Activated naive CD4-positive, alpha-beta T cell treated with anti-CD3 and anti-CD28 coated beads, Interleukin-2, amount 50 U/mL, for 72 hours (primary cell): Measurements from ENCODE around the gene SETD4. TPM values are rescaled to one million over a fixed set of nuclear protein-coding genes. Genes with fewer than 3 reads are reported as not detected.
"Not testable (repeated sequence)": the region's sequence is repeated elsewhere in the genome, so short reads cannot be mapped to it uniquely, and the experiment has no call there.

Experiments used
- ATAC-seq, 2 donors: fragments of 150-1000 bp; cut with Tn5 transposase; 2 replicates each; pipeline ENCODE4 v1.10.0; 2021; ENCODE audit warnings: mild to moderate bottlenecking in 2 of 2, moderate library complexity in 2 of 2
- DNase-seq, 2 donors: peaks; one replicate each; pipeline ENCODE4 v3.0.0; 2021 to 2022; ENCODE audit warnings: low spot score in 2 of 2
- H3K27ac Mint-ChIP-seq, 2 donors: one replicate each; pipeline ENCODE4 v1.8.0; 2022; ENCODE audit warnings: mild to moderate bottlenecking in 2 of 2, mixed read lengths in 2 of 2
- H3K36me3 Mint-ChIP-seq, 2 donors: one replicate each; pipeline ENCODE4 v1.8.0; 2022; ENCODE audit warnings: mixed read lengths in 2 of 2
- H3K9me3 Mint-ChIP-seq, 2 donors: one replicate each; pipeline ENCODE4 v1.8.0; 2022; ENCODE audit warnings: mixed read lengths in 2 of 2
- total RNA-seq, 2 donors: library from RNA; stranded (reverse); gene quantifications; one replicate each; pipeline ENCODE4 v1.2.3, GENCODE V29; 2022

Gene SETD4, protein sequence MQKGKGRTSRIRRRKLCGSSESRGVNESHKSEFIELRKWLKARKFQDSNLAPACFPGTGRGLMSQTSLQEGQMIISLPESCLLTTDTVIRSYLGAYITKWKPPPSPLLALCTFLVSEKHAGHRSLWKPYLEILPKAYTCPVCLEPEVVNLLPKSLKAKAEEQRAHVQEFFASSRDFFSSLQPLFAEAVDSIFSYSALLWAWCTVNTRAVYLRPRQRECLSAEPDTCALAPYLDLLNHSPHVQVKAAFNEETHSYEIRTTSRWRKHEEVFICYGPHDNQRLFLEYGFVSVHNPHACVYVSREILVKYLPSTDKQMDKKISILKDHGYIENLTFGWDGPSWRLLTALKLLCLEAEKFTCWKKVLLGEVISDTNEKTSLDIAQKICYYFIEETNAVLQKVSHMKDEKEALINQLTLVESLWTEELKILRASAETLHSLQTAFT
- total RNA-seq: 10 to 100 TPM; 16.7 to 21.5 TPM

DNA sequence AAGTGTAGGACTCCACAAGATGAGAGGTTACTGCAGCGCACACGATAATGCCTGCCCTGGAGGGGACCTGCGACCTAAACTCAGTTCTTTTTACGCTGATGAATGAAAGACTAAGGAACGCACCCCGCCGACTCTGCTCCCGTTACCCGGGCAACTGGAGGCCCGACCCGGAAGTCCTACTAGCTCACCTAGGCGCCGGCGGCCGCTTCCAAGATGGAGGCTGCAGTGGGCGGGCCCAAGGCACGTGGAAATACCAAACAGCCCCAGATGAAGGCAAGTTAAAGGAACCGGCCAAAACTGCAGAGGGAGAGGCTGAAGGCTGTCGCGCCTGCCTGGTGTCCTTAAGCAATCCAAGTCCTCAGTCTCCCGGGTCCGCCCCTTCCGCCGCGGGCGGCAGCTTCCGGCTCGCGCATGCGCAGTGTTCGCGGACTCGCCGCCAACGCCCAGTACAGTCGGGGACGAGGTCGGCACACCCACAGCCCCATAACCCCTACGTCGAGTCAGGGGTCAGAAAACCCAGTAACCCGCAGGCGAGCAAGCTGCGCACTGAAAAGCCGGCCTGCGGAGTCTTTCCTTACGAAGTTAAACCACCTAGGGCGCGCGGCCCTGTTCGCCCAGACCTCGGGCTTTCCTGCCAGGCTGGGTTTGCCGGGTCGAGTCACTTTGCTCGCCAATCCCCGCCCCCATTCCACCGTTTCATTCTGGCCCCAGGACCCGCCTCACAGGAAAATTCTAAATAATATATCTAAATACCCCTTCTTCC is at the start of gene SETD4:
SETD4 (minus strand) TSS at position 368 of the 763 bp plus-strand sequence. CDS start 1,638 bp downstream, outside the sequence.
- ATAC-seq: peak; percentile 93
- no peaks in the 10 kb centered on the region for H3K9me3 Mint-ChIP-seq
- H3K27ac Mint-ChIP-seq: peak within 1 kb of the TSS; percentile 96 to 99
- H3K36me3 Mint-ChIP-seq: peaks cover 9 to 29% of the 10 kb centered on the region in 2 donors
- DNase-seq: peak; percentile 93 to 95

DNA sequence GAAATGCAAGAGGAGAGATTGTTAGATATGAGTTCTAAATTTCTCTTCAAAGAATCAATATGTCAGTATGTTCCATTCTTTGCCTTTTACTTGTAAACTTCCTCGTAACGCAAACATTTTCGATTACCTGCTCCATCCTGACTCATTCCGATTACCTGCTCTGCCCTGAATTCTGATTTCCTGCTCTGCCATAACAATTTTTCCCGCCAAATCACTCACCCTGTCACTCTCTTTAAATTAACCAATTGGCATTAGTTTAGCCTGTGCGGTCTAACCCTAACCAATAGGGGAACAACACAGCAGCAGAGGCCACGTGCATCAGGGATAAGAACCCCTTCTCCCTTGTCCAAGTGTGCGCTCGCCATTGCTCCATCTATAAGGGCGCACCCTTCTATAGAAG is 49.5 kb upstream of the SETD4 start:
- DNase-seq: no peak
- no peak for ATAC-seq
- Mint-ChIP-seq H3K9me3 (no peaks in the 10 kb centered on the region), H3K36me3 (peaks cover 0 to 10% of the 10 kb centered on the region in 2 donors), H3K27ac (no peak overlapping the region)

DNA sequence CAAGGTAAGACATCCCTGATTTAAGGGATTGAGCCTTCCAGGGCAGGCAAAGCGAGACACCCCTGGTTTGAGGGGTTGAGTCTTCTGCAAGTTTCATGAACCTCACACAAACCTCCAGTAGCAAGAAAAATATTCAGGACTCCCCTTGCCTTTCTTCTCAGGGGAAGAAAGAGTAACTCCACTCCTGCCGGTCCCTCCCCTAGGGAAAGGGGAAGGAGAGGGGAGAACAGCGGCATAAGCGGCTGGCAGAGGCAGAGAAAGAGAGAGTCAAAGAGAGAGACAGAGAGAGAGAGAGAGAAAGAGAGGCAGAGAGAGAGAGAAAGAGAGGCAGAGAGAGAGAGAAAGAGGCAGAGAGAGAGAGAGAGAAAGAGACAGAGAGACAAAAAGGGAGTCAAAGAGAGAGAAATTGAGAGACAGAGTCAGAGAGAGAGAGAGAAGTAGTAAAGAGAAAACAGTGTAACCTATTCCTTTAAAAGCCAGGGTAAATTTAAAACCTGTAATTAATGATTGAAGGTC is 45.1 kb upstream of the SETD4 start:
- DNase-seq (no peak), ATAC-seq (no peak)
- H3K27ac Mint-ChIP-seq: peak overlapping the region in 1 of 2 donors; percentile 80
- peaks cover 5 to 9% of the 10 kb centered on the region in 2 donors for H3K36me3 Mint-ChIP-seq
- H3K9me3 Mint-ChIP-seq: no peaks in the 10 kb centered on the region

GRCh38 chr21:36104317-36105300 is 44.3 kb upstream of the SETD4 start:
- ATAC-seq (peak; percentile 70 to 77), DNase-seq (peak in 1 of 2 donors; percentile 65)
- H3K36me3 Mint-ChIP-seq: peaks cover 5 to 9% of the 10 kb centered on the region in 2 donors
- H3K27ac Mint-ChIP-seq: peak overlapping the region; percentile 79 to 80
- no peaks in the 10 kb centered on the region for H3K9me3 Mint-ChIP-seq

DNA sequence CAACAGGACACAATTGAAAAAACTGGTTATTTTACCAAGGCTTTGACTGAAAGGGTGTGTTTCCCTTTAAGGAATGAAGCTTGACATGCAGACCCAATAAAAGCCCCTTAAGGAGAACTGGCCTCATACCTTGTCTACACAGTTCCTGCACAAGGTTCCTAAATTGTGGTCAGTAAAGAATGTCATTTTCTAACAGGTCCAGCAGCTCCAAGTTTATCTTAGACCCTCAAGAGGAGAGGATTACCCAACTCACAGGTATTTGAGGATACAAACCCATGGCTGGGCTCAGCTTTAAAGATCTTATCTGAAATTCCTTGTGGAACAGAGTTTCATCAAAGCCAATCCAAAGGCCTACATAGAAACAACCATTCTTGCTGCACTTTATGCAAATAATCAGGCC is 43.1 kb upstream of the SETD4 start:
- ATAC-seq (no peak), DNase-seq (no peak)
- Mint-ChIP-seq H3K27ac (no peak overlapping the region), H3K9me3 (no peaks in the 10 kb centered on the region), H3K36me3 (peaks cover 5 to 9% of the 10 kb centered on the region in 2 donors)

DNA sequence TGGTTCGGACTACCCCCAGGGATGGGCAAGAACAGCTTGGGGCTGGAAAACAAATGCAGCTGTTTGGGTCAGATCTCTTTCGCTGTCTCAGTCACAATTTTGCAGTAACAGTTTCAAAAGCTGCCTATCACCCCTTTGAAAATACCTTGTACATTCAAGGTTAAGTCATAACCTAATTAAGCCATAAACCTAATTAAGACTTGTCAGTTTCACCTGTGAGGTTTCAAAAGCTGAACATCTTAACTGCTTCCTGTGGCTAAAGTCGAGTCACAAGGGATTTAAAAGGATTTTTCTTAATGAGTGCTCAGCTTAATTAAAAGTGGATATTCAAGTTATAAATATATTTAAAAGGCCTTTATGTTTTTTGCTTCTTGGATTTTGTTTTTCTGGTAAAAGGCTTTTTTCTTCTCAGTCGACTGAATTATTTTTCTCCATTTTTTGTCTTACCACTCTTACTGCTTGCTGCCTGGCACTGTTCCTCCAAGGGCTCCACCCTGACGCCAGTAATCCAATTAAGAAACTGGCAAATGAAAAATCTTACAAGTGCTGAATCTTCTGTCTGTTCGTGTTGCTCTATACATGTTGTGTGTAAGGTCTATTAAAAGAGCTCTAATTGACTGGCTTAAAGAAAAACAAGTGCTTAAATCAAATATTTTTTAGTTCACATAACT is 40.8 kb upstream of the SETD4 start:
- H3K27ac Mint-ChIP-seq: no peak overlapping the region
- no peak for ATAC-seq
- peaks cover 5 to 9% of the 10 kb centered on the region in 2 donors for H3K36me3 Mint-ChIP-seq

DNA sequence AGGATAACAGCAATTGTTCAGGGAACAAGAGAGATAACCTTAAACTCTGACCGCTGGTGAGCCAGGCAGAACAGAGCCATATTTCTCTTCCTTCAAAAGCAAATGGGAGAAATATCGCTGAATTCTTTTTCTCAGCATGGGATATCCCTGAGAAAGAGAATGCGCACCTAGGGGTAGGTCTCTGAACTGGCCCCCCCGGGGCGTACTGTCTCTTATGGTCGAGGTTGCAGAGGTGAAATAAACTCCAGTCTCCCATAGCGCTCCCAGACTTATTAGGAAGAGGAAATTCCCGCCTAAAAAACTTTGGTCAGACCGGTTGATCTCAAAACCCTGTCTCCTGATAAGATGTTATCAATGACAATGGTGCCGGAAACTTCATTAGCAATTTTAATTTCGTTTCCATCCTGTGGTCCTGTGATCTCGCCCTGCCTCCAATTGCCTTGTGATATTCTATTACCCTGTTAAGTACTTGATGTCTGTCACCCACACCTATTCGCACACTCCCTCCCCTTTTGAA is 39.4 kb upstream of the SETD4 start:
- peaks cover 7 to 14% of the 10 kb centered on the region in 2 donors for H3K36me3 Mint-ChIP-seq
- H3K27ac Mint-ChIP-seq: peak overlapping the region in 1 of 2 donors; percentile 60

More for the DNA sequence above, 40.8 kb upstream of the SETD4 start:
- no peaks in the 10 kb centered on the region for H3K9me3 Mint-ChIP-seq
- DNase-seq: no peak

DNA sequence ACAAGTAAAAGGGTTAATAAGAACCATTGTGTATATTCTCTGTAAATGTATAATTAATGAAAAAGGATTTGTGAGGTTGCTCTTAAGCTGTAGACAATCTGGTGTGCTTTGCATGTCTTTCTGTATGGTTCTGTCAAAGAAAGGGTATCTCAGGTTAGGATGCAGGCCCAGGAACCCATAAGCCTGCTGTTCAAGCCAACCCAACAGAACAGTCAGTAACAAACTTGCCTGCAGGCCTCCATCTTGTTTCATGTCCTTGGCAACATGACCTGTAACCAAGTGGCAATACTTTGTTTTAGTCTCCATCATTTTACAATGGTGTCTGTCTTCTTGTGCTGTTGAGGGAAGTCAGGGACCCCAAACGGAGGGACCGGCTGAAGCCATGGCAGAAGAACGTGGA is 38.7 kb upstream of the SETD4 start:
- no peaks in the 10 kb centered on the region for H3K9me3 Mint-ChIP-seq
- no peak overlapping the region for H3K27ac Mint-ChIP-seq
- peaks cover 6 to 15% of the 10 kb centered on the region in 2 donors for H3K36me3 Mint-ChIP-seq
- DNase-seq: no peak
- ATAC-seq: no peak

More for the DNA sequence above, 39.4 kb upstream of the SETD4 start:
- DNase-seq, ATAC-seq, H3K9me3 Mint-ChIP-seq: not testable (repeated sequence)

- peaks cover 7 to 8% of the 10 kb centered on the region in 2 donors for H3K9me3 Mint-ChIP-seq
- peaks cover 14 to 20% of the 10 kb centered on the region in 2 donors for H3K36me3 Mint-ChIP-seq
- ATAC-seq (no peak), DNase-seq (no peak)
- H3K27ac Mint-ChIP-seq: no peak overlapping the region
Observed at GRCh38 chr21:36098182-36098532, 37.8 kb upstream of the SETD4 start.

DNA sequence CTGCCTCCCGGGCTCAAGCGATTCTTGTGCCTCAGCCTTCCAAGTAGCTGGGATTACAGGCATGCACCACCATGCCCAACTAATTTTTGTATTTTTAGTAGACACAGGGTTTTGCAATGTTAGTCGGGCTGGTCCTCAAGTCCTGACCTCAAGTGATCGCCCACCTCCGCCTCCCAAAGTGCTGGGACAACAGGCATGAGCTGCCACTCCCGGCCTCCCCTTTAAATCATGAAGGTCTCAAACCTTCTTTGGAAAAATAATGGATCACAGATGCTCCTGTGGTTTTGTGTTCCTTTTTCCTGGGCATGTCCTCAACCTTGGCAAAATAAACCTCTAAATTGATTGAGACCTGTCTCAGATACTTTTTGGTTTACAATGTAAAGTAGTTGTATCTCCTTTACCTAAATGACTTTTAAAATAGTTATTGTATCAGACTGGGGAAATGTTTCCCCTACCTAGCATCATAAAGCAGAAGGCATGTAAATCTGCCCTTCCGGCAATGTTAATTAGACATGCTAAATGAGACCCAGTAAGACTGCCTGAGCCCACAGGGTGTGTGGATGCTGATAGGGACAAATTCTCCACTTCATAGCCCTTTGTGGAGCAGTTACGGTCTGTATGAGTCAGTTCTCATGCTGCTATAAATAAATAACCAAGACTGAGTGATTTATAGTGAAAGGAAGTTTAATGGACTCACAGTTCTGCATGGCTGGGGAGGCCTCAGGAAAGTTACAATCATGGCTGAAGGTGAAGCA is 37.3 kb upstream of the SETD4 start:
- Mint-ChIP-seq H3K9me3 (peaks cover 7 to 11% of the 10 kb centered on the region in 2 donors), H3K36me3 (peaks cover 19 to 23% of the 10 kb centered on the region in 2 donors), H3K27ac (no peak overlapping the region)
- ATAC-seq (peak; percentile 44 to 93), DNase-seq (no peak)

GRCh38 chr21:36096398-36097290 is 36.3 kb upstream of the SETD4 start:
- Mint-ChIP-seq H3K36me3 (peaks cover 19 to 24% of the 10 kb centered on the region in 2 donors), H3K27ac (no peak overlapping the region), H3K9me3 (peaks cover 7 to 11% of the 10 kb centered on the region in 2 donors)
- no peak for ATAC-seq
- no peak for DNase-seq

DNA sequence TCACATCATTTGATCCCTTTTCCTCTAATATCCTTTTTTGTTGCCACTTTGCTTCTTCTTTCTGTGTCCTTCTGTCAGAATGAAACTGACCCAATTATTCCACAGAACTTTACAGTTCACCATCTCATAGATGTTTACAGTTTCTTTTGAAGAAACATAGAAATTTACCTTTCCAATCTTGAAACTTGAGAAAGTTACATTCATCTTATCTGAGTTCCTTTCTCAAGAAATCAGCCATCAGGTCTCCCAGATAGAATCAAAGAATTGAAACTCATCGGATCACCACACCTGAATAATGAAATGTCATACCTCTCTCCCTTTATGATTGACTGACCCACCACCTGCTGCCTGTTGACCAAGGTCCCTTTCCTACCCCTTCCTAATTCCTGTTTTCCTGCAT is 33.2 kb upstream of the SETD4 start:
- no peak for ATAC-seq
- DNase-seq: no peak
- Mint-ChIP-seq H3K9me3 (peaks cover 7 to 11% of the 10 kb centered on the region in 2 donors), H3K27ac (no peak overlapping the region), H3K36me3 (peaks cover 19 to 24% of the 10 kb centered on the region in 2 donors)

DNA sequence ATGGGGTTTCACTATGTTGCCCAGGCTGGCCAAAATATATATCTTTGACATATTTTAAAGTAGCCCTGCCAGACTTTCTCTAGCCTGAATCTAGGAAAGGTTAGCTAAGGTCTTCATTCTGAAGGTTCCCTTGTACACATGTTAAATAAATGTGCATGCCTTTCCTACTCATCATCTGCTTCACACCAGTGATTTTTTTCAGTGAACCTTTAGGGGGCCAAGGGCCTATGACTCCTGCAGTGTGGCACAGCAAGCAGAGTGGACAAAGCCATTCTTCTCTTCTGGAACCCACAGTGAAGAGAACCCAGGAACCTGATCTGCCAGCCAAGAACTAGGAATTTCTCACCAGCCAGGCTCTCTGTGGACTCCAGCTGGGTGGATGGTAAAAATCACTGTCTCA is 32.4 kb upstream of the SETD4 start:
- Mint-ChIP-seq H3K9me3 (peaks cover 7 to 11% of the 10 kb centered on the region in 2 donors), H3K36me3 (peaks cover 19 to 24% of the 10 kb centered on the region in 2 donors), H3K27ac (no peak overlapping the region)
- no peak for DNase-seq
- no peak for ATAC-seq

DNA sequence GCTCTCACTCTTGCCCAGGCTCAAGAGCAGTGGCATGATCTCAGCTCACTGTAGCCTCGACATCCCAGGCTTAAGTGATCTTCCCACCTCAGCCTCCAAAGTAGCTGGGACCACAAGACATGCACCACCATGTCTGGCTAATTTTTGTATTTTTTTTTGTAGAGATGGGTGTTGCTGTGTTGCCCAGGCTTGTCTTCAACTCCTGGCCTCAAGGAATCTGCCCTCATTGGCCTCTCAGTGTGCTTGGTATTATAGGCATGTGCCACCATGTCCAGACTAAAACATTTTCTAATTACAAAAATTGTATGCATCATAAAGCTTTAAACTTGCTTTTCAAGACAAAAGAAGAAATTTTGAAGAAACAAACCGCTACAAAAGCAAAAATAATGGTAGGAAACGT is 29.6 kb upstream of the SETD4 start:
- no peak overlapping the region for H3K27ac Mint-ChIP-seq
- DNase-seq (no peak), ATAC-seq (no peak)
- H3K36me3 Mint-ChIP-seq: peaks cover 14 to 16% of the 10 kb centered on the region in 2 donors
- H3K9me3 Mint-ChIP-seq: peaks cover 7 to 15% of the 10 kb centered on the region in 2 donors
